ENCODE results near the gene LDHB.
"Not testable (repeated sequence)": the region's sequence is repeated elsewhere in the genome, so short reads cannot be mapped to it uniquely, and the experiment has no call there.

The LDHB gene

DNA sequence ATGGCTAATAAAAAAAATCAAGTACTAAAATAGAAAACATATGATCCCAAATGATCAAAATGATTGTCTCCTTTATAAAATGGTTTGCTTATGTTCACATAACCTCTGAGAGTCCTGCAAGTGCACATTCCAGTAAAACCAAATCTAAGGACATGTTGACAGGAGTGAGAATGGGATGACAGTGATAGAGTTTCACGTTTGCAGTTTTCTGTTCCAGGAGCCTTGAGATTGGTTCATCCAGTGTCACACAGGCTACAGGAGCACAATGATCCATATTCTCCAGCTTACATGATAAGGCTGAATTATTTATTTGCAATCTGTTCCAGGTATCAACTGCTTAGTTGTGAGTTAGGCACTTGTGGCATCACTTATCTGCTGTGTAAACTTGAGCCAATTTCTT, 51.5 kb downstream of the LDHB start:
- no peak for DNase-seq

DNA sequence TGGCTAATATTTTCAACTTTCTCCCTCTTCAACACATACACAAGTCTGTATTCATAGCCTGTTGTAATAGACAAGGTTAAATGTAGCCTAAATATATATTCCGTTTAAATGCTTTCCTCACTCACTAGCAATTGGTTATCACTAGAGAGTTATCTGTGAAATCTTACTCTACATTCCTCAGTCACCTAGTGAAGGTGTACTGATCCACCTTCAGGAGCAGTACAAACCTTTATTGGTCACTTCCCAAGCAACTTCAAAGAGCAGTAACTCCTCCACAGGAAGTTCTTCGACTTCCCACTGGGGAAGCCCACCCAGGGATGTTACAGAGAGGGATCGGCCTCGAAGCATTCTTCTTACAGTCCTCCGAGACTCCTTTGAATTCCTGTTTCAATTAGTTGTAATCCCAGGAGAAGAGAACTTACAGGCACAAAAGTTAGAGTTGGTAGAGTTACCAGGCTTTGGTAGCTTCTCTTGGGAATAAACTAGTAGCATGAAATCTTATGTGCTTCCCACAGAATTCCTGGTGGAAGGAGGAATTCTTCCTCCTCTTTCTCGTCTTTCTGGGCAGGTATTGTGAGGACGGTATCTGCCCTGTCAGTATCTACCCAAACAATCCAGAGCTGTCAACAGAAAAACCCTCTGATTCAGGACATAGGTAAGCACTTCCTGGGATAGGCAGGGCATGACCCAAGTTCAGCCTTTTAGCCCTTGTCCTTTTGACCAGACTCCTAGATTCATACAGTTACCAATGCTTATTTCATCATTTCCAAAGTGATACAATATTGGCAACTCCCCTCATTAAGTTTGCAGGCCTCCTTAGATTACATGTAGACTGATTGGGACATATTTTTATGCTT, 53.2 kb downstream of the LDHB start, which contains the start of gene GYS2:
Gene GYS2 (minus strand): TSS at position 603 of the 857 bp plus-strand sequence. CDS start 255 bp downstream, at position 348.
- no peak for DNase-seq

DNA sequence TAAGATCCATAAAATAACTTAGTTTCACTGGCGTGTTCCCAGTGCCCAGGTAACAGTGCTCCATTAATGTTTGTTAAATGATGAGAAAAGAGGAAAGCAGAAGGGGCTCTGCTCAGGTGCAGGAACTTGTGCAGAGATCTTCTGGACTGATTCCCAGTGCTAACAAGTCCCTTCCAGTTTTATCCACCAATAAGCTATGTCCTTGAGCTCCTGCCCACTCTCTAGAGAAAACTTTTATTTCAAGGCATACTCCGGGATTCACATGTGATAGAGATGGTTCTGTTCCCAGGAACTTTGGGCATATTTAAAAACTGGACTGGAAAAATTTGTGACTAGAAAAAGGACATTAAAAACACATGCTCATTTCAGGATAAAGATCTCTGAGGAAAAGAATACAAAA, 54.9 kb downstream of the LDHB start:
- no peak for DNase-seq

DNA sequence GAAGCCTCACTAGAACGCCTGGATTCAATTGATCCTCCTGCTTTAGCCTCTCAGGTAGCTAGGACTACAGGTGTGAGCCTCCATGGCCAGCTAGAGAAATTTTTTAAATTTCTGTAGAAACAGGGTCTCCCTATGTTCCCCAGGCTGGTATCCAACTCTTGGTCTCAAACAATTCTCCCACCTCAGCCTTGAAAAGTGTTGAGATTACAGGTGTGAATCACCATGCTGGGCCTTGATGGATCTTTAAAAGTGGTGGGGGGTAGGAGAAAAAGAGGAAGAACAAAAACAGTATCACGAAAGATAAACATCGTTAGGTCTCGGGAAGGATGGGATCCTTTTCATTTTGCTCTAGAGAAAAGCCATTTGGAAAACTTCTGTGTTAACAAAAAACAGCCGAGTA, 57.4 kb downstream of the LDHB start:
- DNase-seq: no peak

DNA sequence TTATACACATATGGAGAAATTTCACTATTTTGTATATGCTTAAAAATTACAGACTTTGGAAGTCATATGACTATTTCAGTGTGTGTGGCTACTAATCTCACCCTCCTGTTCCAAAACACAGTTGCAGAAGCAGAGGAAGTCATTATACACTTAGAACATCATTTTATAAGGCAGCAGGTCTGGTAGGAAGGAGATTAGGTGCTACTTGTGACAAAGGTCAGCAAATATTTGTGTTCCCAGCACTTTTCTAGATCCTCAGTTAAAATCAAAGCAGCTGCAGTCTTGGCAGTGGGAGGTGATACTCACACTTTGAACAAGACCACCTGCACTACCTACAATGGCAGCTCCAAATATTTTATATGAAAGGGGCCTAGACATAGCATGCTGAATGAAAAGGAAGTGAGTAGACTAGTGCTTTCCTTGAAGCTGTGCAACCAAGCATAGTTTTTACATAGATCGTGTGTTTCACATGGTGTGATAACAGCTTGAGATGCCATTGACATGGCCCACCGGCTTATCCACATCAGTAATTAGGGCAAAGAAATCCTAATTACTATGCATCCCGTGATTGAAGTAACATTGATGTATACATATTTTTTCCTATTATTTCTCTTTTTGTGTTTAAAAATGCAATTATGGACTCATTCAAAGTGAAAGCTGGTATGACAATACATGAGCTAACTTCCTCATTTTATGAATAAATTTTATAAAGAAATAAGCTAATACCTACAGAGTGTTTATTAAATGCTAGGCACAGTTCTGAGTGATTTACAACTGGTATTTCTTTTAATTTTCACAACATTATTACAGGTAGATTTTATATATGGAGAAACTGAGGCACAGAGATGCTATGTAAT, 58.3 kb downstream of the LDHB start:
- no peak for DNase-seq

DNA sequence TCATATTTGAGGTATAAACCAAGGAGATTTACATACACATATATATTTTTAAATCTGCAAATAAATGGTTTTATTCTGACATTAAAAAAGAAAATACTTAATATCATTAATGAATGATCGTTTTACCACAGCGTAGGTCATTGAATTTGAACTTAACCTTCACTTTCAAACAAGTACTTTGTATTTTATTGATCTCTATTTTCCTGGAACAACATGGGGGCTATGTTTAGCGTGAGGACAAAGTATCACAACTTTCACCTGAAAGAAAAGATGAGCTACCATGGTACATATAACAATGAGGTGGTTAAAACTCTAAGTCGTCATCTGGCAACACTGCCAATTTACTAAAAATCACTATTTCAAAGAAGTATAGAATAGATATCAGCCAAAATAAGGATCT, 59.0 kb downstream of the LDHB start:
- DNase-seq: no peak

DNA sequence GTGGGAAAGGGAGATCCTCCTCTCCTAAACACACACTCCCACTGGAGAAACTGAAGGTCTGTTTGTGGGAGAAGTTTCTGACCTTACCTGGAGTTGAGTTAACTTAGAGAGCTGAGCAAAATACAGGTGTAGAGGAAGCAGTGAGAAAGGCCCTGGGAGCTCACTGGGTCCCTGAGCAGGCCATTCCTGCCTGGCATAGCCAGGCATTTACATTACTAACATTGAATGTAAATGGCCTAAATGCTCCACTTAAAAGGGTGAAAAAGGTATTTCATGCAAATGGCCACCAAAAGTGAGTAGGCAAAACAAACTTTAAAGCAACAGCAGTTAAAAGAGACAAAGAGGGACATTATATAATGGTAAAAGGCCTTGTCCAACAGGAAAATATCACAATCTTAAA, 62.3 kb downstream of the LDHB start:
- not testable (repeated sequence) for DNase-seq

DNA sequence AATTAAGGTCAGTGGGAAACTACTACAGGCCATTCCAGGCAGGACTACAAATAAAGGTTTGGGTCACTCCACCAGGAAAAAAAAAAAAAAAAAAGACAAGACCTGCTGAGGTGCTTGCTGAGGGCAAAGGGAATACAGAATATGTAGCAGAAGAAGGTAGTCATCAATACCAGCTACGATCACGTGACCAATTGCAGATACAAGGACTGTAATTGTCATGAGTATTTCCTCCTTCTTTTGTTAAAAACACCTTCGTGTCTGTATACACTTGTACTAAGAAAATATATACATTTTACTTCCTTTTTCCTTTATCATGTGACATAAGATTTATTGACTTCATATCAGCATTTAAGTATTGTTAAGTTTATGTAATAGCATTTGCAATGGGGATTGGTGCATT, 72.2 kb downstream of the LDHB start:
- DNase-seq: no peak

All from NCI-H774 (cell line).